Memory B cell (primary cell): Measurements from ENCODE around the gene COMMD2.

Source experiments
- ATAC-seq: fragments of 150-1000 bp; cut with Tn5 transposase; 2 replicates; pipeline ENCODE4 v1.10.0; 2021; ENCODE audit warnings: low read depth, mild to moderate bottlenecking, moderate library complexity
- DNase-seq, 2 donors: peaks; one replicate each; pipeline ENCODE4 v3.0.0; 2022; ENCODE audit warnings: low spot score in 2 of 2
- H3K27ac Mint-ChIP-seq: one replicate; pipeline ENCODE4 v1.8.0; 2022; ENCODE audit warnings: mild to moderate bottlenecking, moderate library complexity, mixed read lengths
- H3K27me3 Mint-ChIP-seq: one replicate; pipeline ENCODE4 v1.8.0; 2022; ENCODE audit warnings: mixed read lengths
- H3K36me3 Mint-ChIP-seq: one replicate; pipeline ENCODE4 v1.8.0; 2022; ENCODE audit warnings: mild to moderate bottlenecking, mixed read lengths
- H3K4me1 Mint-ChIP-seq: one replicate; pipeline ENCODE4 v1.8.0; 2022; ENCODE audit warnings: mixed read lengths
- H3K4me3 Mint-ChIP-seq: one replicate; pipeline ENCODE4 v1.8.0; 2022; ENCODE audit warnings: mild to moderate bottlenecking, moderate library complexity, mixed read lengths
- H3K9me3 Mint-ChIP-seq: one replicate; pipeline ENCODE4 v1.8.0; 2022; ENCODE audit warnings: mixed read lengths

Gene COMMD2

DNA sequence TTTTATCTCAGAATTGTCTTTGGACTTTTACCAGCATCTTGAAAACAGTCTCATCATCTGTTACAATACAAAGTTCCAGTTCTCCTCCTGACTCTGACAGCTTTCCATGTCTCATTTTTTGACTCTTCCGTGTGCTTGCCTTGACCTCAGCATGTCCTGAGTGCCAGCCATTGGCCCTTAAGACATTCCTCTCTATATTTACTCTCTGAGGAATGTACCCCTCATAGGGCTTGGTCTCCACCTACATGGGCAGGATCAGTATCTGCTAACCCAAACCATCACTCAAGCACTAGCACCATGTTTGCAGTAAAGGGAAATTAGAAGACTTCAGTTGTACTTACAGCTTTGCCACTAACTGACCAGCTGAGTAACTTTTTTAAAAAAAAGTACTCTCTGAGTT is 23.9 kb upstream of the COMMD2 start:
- Mint-ChIP-seq H3K9me3 (no peaks in the 10 kb centered on the region), H3K36me3 (no peaks in the 10 kb centered on the region), H3K4me3 (no peak overlapping the region), H3K27me3 (peaks cover 4% of the 10 kb centered on the region), H3K4me1 (peaks cover 11% of the 10 kb centered on the region), H3K27ac (no peak overlapping the region)
- DNase-seq (no peak), ATAC-seq (no peak)

DNA sequence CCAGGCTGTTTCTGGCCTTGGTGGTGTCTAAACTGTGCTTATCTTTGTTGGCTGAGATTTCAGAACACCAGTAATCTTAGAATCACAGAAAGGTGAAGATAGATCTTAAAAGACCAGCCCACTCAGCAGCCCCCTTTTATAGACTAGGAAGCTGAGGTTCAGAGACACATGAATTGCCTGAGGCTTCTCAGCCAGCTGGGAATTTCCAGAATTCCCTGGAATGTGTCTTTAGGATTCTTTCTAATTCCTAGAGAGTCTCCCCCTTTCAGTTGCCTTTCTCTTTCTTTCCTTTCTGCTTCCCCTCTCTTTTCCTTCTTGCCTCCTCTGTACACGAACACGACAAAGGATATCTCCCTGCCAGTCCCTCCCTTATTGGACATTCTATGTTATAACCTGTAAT is 20.6 kb upstream of the COMMD2 start:
- H3K9me3 Mint-ChIP-seq, result no peaks in the 10 kb centered on the region
- peaks cover 5% of the 10 kb centered on the region for H3K27me3 Mint-ChIP-seq
- H3K4me1 Mint-ChIP-seq, result no peaks in the 10 kb centered on the region
- ATAC-seq (no peak), DNase-seq (no peak)
- H3K4me3 Mint-ChIP-seq, result no peak overlapping the region
- H3K27ac Mint-ChIP-seq, result no peak overlapping the region
- H3K36me3 Mint-ChIP-seq, result no peaks in the 10 kb centered on the region

DNA sequence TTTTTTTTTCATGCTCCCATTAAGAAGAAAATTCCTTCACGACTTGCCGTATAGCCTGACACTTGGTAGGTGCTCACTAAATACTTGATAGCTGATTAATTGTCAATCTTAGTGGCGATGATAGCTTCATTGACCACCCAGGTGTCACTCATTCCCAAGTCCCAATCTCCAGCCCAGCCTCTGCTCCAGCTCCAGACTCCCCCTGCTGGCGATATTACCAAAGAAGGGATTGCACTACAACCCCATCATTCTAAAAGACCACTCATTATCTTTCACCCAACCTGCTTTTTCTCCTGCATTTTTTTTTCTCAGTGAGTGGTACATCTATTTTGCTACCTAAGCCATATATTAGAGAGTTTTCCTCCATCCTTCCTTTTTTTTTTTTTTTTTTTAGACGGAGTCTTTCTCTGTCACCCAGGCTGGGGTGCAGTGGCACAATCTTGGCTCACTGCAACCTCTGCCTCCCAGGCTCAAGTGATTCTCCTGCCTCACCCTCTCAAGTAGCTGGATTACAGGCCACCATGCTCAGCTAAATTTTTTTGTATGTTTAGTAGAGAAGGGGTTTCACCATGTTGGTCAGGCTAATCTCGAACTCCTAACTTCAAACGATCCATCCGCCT is 19.5 kb upstream of the COMMD2 start:
- Mint-ChIP-seq H3K27me3 (peaks cover 4% of the 10 kb centered on the region), H3K27ac (no peak overlapping the region), H3K4me3 (no peak overlapping the region), H3K36me3 (no peaks in the 10 kb centered on the region), H3K9me3 (no peaks in the 10 kb centered on the region), H3K4me1 (no peaks in the 10 kb centered on the region)
- DNase-seq, result peak in 1 of 2 donors; percentile 28
- ATAC-seq, result peak; percentile 54

DNA sequence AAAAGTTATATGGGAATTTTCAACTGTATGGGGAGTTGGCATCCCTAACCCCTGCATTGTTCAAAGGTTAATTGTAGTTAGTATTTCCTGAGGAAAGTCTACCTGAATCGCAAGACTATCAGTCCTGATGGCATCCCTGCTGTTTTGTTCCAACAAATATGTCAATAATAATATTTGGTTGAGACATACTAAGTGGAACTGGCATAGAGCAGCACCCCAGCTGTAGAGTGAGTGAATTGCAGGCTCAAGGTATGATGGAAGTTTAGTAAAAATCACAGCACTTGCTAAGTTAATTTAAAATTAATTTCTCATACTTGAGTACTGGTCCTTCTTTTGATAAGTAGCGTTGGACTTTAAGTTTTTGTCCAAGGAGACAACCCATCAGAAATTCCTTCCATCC is 18.0 kb upstream of the COMMD2 start:
- Mint-ChIP-seq H3K36me3 (no peaks in the 10 kb centered on the region), H3K27me3 (peaks cover 4% of the 10 kb centered on the region), H3K9me3 (no peaks in the 10 kb centered on the region), H3K4me1 (no peaks in the 10 kb centered on the region), H3K27ac (no peak overlapping the region), H3K4me3 (no peak overlapping the region)
- ATAC-seq, result no peak
- no peak for DNase-seq

DNA sequence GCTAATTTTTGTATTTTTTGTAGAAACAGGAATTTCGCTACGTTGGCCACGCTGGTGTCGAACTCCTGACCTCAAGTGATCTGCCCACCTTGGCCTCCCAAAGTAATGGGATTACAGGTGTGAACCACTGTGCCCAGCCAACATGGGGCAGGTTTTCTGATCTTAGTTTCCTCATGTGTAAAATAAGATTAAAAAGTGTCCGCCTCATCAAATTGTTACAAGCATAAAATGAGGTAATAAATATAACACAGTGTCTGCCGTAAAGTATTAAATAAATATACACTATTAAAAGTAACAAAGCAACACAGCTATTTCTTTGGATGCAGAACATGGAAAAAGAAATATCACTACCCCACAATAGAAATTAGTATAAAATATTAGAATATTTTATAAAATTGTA is 16.4 kb upstream of the COMMD2 start:
- H3K27me3 Mint-ChIP-seq, result peaks cover 7% of the 10 kb centered on the region
- no peaks in the 10 kb centered on the region for H3K4me1 Mint-ChIP-seq
- no peaks in the 10 kb centered on the region for H3K9me3 Mint-ChIP-seq
- no peaks in the 10 kb centered on the region for H3K36me3 Mint-ChIP-seq
- no peak overlapping the region for H3K4me3 Mint-ChIP-seq
- H3K27ac Mint-ChIP-seq, result no peak overlapping the region
- ATAC-seq, result no peak
- DNase-seq, result no peak

DNA sequence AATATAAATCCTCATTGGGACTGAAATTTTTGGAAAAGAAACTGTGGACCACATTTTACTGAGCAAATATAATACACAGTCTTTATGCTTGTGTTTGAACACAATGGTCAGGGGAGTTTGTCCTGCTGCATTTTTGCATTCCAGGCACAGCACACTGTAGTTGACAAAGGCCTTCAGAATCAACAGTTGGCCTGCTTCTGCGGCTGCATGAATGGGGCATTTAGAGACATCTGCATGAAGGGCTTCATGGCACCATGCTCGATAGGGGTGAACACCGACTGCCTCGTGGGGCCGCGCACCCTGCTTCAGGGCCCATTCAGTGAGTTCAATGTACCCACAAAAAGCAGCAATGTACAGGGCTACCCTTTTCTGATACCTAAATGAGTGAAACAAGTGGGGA is 15.4 kb upstream of the COMMD2 start:
- Mint-ChIP-seq H3K9me3 (no peaks in the 10 kb centered on the region), H3K27me3 (peaks cover 7% of the 10 kb centered on the region), H3K4me3 (no peak overlapping the region), H3K27ac (no peak overlapping the region), H3K36me3 (no peaks in the 10 kb centered on the region), H3K4me1 (no peaks in the 10 kb centered on the region)
- DNase-seq, result no peak
- no peak for ATAC-seq

DNA sequence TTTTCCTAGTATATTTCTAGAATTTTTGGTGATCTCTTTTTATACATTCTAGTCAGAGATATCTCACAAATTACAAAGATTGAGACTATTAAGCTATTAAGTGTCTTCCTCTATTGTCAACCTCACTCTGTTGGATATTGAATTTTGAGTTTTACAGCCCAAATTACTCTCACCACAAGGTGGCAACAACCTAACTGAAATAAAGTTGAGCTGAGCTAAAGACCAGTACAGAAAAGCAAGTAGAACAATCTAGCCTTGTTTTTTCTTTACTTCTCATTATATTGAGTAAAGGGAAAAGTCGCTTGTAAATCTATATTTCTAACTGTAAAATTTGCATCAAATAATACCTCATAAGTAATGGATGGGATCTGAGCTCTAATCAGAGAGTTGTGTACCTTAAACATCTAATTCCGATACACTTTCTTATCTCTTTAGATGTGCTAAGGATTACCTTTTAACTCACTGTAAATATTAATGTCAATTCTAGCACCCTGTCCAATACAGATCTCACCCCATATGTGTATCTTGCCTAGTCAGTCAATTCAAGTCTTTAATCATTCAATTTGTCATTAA is 13.6 kb upstream of the COMMD2 start:
- Mint-ChIP-seq H3K9me3 (no peaks in the 10 kb centered on the region), H3K27ac (no peak overlapping the region), H3K4me3 (no peak overlapping the region), H3K27me3 (peaks cover 5% of the 10 kb centered on the region), H3K36me3 (no peaks in the 10 kb centered on the region), H3K4me1 (no peaks in the 10 kb centered on the region)
- DNase-seq (no peak), ATAC-seq (peak; percentile 50)

DNA sequence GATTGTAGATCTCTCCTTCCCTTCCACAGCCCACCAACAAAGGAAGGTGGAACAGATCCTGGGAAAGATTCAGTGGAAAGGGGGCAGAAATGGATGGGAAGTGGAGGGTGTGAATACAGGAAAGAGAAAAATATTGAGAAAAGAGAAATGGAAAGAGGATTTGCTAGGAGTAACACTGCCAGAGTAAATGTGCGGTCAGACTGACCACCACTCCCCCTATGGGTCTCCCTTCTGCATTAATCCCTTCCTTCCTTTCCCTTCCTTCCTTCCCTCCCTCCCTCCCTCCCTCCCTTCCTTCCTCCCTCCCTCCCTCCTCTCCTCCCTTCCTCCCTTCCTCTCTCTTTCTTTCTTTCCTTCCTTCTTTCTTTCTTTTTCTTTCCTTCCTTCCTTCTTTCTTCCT is 12.0 kb upstream of the COMMD2 start:
- Mint-ChIP-seq H3K9me3 (no peaks in the 10 kb centered on the region), H3K36me3 (no peaks in the 10 kb centered on the region), H3K27me3 (peaks cover 5% of the 10 kb centered on the region), H3K4me1 (no peaks in the 10 kb centered on the region), H3K4me3 (no peak overlapping the region), H3K27ac (no peak overlapping the region)
- ATAC-seq (no peak), DNase-seq (no peak)

DNA sequence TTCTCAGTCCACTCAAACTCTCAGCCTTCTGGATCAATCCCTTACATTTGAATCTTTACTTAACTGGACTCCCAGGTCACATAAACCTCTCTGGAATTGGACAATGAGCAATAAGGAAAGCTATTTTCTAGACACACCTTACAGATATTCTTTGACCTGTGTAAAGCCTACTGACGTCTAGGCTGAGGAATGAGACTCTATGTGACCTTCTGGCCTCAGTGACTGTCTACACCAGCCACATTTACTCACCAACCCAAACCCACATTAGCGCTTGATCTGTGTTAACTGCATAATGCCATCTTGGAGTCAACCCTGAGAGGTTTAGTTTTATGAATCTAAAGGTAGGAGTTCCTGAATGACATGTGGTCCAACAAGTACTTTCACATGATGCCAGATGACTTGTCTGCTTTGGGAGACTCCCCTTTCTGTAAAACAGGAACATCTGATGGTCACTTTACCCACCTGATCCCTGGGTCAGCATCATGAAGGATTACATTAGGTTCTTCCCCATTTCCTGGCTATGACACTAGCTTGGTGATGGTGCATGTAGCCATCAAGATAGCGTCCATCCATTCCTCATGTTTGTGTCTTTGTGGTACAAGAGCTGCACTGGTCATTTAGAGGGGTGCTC is 11.4 kb upstream of the COMMD2 start:
- DNase-seq, result no peak
- no peaks in the 10 kb centered on the region for H3K36me3 Mint-ChIP-seq
- H3K27ac Mint-ChIP-seq, result no peak overlapping the region
- H3K27me3 Mint-ChIP-seq, result peaks cover 5% of the 10 kb centered on the region
- no peak overlapping the region for H3K4me3 Mint-ChIP-seq
- ATAC-seq, result no peak
- H3K4me1 Mint-ChIP-seq, result no peaks in the 10 kb centered on the region
- no peaks in the 10 kb centered on the region for H3K9me3 Mint-ChIP-seq

DNA sequence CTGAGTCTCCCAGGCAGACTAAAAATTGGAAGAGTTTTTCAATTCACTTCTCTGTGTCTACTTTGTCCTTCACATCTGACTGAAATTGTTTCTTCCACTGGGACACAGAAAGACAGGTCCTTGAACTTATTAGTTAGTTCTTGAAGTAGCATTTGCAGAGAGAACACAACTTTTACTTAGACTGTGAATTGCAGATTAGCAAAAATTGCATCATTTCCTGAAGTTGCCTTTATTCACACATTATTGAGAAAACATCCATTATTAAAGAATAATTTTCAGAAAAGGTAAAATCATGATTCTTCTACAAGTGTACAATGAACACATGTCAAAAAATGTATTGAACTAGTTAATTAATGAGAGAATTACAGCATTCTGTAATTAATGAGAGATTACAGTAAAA is 1.4 kb upstream of the COMMD2 start:
- ATAC-seq (no peak), DNase-seq (no peak)
- no peaks in the 10 kb centered on the region for H3K9me3 Mint-ChIP-seq
- H3K27ac Mint-ChIP-seq, result peak overlapping the region; percentile 96
- peaks cover 5% of the 10 kb centered on the region for H3K4me1 Mint-ChIP-seq
- H3K36me3 Mint-ChIP-seq, result peaks cover 6% of the 10 kb centered on the region
- H3K4me3 Mint-ChIP-seq, result peak overlapping the region; percentile 97
- peaks cover 6% of the 10 kb centered on the region for H3K27me3 Mint-ChIP-seq

DNA sequence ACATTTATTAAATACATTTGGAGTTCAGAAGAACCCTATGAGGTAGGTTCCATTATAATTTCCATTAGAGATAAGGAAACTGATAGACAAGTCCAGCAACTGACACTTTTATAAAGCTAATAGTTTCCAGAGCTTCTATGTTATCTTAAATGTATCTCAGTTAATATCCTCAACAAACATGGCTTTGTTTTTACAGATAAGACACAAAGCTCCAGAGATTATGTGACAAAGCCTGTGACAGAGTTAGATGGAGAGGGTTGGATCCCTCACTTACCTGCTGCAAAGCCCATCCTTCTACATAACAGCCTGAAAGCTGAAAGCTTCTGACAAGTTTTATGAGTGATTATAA is 473 bp upstream of the COMMD2 start:
- Mint-ChIP-seq H3K4me1 (peaks cover 5% of the 10 kb centered on the region), H3K4me3 (peak overlapping the region; percentile 97), H3K27ac (peak overlapping the region; percentile 96), H3K9me3 (no peaks in the 10 kb centered on the region), H3K36me3 (peaks cover 14% of the 10 kb centered on the region), H3K27me3 (peaks cover 2% of the 10 kb centered on the region)
- no peak for DNase-seq
- no peak for ATAC-seq

DNA sequence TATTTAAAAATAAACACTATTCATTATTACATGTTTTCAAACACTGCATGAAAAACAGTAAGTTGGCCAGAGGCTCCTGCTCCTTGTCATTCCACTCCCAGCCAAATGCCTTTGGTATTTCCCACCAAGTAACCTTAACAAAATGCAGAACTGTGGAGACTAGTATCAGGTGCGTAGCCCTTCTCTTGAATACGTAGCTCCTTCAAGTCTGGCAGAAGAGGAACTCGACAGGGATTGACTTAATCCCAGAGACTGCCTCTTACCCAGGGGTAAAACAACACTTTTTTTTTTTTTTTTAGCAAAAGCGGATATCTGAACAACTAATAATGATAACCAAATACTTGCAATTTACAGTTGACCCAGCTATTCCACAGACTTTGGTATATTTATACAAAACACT is 738 bp downstream of the COMMD2 start:
- DNase-seq (no peak), ATAC-seq (no peak)
- Mint-ChIP-seq H3K9me3 (no peaks in the 10 kb centered on the region), H3K27ac (peak overlapping the region; percentile 96), H3K4me3 (peak overlapping the region; percentile 97), H3K27me3 (no peaks in the 10 kb centered on the region), H3K36me3 (peaks cover 24% of the 10 kb centered on the region), H3K4me1 (peaks cover 5% of the 10 kb centered on the region)

DNA sequence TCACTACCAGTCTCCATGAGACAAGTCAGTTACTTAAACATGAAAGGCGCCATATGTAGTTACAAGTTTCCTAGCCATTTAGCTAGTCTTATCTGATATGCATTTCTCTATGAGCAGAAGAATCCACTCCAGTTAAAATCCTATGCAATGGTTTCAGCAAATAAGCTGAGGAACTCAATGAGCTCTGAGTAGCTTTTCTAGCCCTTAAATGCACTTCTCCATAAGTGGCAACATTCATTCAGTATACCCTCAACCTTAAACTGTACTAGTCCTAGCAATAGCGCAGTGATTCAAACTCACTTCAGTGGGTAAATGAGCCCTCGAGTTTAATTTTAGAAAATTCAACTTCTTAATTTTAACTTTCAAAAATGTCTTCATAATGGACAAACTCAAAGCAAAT is 7.7 kb downstream of the COMMD2 start:
- no peaks in the 10 kb centered on the region for H3K27me3 Mint-ChIP-seq
- H3K27ac Mint-ChIP-seq, result no peak overlapping the region
- H3K4me3 Mint-ChIP-seq, result no peak overlapping the region
- no peak for DNase-seq
- peaks cover 2% of the 10 kb centered on the region for H3K4me1 Mint-ChIP-seq
- ATAC-seq, result no peak
- peaks cover 37% of the 10 kb centered on the region for H3K36me3 Mint-ChIP-seq
- H3K9me3 Mint-ChIP-seq, result no peaks in the 10 kb centered on the region

DNA sequence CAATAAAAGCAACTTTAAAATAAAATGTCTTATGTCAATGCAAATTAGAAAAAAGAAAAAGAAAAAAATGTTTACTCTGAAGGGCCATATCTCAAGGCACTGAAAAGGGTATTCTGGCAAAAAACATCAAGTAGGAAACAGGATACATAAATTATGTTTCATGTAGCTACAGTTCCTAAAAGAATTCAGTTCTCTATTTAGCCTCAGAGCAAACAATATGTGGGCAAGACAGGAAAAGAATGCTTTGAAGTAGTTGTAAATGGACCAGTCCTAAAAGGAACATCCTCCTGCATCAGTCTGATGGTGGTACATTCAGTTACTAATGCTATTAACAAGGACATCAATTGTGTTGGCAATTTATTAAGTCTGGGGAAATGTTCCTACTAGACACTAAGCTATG is 8.1 kb downstream of the COMMD2 start:
- ATAC-seq, result no peak
- Mint-ChIP-seq H3K4me3 (no peak overlapping the region), H3K4me1 (peaks cover 2% of the 10 kb centered on the region), H3K36me3 (peaks cover 39% of the 10 kb centered on the region), H3K27me3 (no peaks in the 10 kb centered on the region), H3K9me3 (no peaks in the 10 kb centered on the region), H3K27ac (no peak overlapping the region)
- no peak for DNase-seq

DNA sequence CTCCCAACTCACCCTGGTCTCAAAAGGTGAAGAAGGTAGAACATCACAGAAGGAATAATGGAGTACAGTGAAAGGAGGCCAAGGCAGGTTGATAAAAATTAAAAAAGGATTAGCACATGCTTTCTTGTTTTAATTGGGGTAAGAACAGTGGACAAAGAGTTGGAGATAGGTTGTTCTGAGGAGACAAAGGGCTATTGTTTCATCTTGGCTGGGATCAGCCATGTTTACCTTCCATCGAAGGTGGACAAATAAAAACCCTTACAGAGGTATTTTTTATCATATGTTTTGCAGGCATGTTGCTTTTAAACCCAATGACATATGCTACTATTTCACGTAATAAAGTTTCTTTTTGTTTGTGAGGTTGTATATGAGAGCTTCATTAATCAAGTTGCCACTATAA is 12.9 kb downstream of the COMMD2 start:
- no peaks in the 10 kb centered on the region for H3K27me3 Mint-ChIP-seq
- no peak overlapping the region for H3K27ac Mint-ChIP-seq
- H3K4me1 Mint-ChIP-seq, result no peaks in the 10 kb centered on the region
- DNase-seq (no peak), ATAC-seq (no peak)
- peaks cover 15% of the 10 kb centered on the region for H3K36me3 Mint-ChIP-seq
- H3K4me3 Mint-ChIP-seq, result no peak overlapping the region
- no peaks in the 10 kb centered on the region for H3K9me3 Mint-ChIP-seq
